ENCODE measurements around the gene THAP7. TPM values are rescaled to one million over a fixed set of nuclear protein-coding genes. Genes with fewer than 3 reads are reported as not detected.
A peak's percentile ranks its signal among the peaks of the same experiment; 100 is the strongest.

Gene THAP7
- total and polyA plus RNA-seq, 9 of the 15 experiments (the other 6 are each of a cell fraction or from before 2014, with no cell fraction given) = 7.9 to 263 (median 84.1) TPM

DNA sequence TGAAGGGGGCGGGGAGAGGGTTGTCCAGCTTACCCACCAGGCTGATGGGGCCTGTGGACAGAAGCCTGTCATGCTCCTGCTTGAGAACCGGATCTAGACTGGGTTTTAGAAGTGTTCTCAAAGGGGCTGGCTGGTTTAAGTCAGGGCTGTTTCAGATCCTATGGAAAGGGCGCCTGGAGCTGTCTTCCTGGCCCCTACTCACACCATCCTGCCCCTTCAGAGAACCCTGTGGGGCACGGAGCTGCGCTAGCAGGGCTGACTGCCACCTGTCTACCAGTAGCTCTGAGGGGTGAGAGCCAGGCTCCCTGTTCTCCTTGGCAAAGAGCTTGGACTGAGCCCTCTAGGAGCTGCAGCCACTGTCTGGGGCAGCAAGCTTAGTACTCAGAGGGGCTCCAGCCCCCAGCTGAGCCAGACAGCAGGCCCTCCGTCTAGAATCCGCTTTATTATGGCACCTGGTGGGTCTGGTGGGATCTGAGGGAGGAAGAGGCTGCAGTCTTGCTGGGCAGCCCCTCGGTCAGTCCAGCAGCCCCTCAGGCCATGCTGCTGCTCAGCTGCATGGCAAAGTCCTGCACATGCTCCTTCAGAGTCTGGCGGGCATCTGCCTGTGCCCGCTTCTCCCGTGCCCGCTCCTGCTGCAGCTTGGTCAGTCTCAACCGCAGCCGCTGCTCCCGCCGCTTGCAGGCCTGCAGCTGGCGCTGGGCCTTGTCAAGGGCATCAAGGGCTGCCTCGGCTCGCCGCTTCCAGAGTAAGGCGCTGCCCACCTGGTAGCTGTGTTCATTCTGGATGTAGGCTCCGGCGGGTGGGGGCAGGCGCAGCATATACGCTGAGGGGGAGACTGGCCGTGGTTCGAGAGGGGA, 2.3 kb downstream of the THAP7 start (continued):
- TF ChIP-seq MAZ (CRISPR knock-in tag; conservative IDR thresholded peaks at IDR 0.05 in 1 of 2, IDR thresholded peaks at IDR 0.05 in 1 of 2) = no peak; a peak in 1 of 4 replicates
- TF ChIP-seq ZC3H4 (CRISPR knock-in tag; IDR thresholded peaks at IDR 0.05; ENCODE audit: borderline replicate concordance) = no peak
- TF ChIP-seq, protein P1, sequence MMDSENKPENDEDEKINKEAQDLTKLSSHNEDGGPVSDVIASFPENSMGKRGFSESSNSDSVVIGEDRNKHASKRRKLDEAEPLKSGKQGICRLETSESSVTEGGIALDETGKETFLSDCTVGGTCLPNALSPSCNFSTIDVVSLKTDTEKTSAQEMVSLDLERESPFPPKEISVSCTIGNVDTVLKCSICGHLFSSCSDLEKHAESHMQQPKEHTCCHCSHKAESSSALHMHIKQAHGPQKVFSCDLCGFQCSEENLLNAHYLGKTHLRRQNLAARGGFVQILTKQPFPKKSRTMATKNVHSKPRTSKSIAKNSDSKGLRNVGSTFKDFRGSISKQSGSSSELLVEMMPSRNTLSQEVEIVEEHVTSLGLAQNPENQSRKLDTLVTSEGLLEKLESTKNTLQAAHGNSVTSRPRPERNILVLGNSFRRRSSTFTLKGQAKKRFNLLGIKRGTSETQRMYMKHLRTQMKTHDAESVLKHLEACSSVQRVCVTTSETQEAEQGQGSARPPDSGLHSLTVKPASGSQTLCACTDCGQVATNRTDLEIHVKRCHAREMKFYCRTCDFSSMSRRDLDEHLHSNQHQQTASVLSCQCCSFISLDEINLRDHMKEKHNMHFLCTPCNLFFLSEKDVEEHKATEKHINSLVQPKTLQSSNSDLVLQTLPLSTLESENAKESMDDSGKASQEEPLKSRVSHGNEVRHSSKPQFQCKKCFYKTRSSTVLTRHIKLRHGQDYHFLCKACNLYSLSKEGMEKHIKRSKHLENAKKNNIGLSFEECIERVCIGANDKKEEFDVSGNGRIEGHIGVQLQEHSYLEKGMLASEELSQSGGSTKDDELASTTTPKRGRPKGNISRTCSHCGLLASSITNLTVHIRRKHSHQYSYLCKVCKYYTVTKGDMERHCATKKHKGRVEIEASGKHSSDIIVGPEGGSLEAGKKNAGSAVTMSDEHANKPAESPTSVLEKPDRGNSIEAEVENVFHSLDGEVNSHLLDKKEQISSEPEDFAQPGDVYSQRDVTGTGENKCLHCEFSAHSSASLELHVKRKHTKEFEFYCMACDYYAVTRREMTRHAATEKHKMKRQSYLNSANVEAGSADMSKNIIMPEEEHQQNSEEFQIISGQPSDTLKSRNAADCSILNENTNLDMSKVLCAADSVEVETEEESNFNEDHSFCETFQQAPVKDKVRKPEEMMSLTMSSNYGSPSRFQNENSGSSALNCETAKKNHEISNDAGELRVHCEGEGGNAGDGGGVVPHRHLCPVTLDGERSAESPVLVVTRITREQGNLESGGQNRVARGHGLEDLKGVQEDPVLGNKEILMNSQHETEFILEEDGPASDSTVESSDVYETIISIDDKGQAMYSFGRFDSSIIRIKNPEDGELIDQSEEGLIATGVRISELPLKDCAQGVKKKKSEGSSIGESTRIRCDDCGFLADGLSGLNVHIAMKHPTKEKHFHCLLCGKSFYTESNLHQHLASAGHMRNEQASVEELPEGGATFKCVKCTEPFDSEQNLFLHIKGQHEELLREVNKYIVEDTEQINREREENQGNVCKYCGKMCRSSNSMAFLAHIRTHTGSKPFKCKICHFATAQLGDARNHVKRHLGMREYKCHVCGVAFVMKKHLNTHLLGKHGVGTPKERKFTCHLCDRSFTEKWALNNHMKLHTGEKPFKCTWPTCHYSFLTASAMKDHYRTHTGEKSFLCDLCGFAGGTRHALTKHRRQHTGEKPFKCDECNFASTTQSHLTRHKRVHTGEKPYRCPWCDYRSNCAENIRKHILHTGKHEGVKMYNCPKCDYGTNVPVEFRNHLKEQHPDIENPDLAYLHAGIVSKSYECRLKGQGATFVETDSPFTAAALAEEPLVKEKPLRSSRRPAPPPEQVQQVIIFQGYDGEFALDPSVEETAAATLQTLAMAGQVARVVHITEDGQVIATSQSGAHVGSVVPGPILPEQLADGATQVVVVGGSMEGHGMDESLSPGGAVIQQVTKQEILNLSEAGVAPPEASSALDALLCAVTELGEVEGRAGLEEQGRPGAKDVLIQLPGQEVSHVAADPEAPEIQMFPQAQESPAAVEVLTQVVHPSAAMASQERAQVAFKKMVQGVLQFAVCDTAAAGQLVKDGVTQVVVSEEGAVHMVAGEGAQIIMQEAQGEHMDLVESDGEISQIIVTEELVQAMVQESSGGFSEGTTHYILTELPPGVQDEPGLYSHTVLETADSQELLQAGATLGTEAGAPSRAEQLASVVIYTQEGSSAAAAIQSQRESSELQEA (IDR thresholded peaks at IDR 0.05; ENCODE audit: low read depth) = no peak
- TF ChIP-seq TAL1 (IDR thresholded peaks at IDR 0.05) = no peak
- TF ChIP-seq TCF7L2 (IDR thresholded peaks at IDR 0.05; ENCODE audit: low read depth, low read length) = no peak
- no peak for TF ChIP-seq U2AF2 (optimal IDR thresholded peaks at IDR 0.05; ENCODE audit: low read depth, low read length)
- TF ChIP-seq SETDB1 (IDR thresholded peaks at IDR 0.05; ENCODE audit: low read length) = peak; percentile 55
- TF ChIP-seq DMBX1 (CRISPR knock-in tag; IDR thresholded peaks at IDR 0.05; ENCODE audit: borderline replicate concordance) = no peak
- TF ChIP-seq PYGO2 (tag; IDR thresholded peaks at IDR 0.05) = no peak
- no peak for TF ChIP-seq ZBTB1 (CRISPR knock-in tag; IDR thresholded peaks at IDR 0.05; ENCODE audit: borderline replicate concordance, low read depth)
- no peak for TF ChIP-seq SPI1 (IDR thresholded peaks at IDR 0.05; ENCODE audit: borderline replicate concordance, low read depth, low read length)
- TF ChIP-seq, protein P2, sequence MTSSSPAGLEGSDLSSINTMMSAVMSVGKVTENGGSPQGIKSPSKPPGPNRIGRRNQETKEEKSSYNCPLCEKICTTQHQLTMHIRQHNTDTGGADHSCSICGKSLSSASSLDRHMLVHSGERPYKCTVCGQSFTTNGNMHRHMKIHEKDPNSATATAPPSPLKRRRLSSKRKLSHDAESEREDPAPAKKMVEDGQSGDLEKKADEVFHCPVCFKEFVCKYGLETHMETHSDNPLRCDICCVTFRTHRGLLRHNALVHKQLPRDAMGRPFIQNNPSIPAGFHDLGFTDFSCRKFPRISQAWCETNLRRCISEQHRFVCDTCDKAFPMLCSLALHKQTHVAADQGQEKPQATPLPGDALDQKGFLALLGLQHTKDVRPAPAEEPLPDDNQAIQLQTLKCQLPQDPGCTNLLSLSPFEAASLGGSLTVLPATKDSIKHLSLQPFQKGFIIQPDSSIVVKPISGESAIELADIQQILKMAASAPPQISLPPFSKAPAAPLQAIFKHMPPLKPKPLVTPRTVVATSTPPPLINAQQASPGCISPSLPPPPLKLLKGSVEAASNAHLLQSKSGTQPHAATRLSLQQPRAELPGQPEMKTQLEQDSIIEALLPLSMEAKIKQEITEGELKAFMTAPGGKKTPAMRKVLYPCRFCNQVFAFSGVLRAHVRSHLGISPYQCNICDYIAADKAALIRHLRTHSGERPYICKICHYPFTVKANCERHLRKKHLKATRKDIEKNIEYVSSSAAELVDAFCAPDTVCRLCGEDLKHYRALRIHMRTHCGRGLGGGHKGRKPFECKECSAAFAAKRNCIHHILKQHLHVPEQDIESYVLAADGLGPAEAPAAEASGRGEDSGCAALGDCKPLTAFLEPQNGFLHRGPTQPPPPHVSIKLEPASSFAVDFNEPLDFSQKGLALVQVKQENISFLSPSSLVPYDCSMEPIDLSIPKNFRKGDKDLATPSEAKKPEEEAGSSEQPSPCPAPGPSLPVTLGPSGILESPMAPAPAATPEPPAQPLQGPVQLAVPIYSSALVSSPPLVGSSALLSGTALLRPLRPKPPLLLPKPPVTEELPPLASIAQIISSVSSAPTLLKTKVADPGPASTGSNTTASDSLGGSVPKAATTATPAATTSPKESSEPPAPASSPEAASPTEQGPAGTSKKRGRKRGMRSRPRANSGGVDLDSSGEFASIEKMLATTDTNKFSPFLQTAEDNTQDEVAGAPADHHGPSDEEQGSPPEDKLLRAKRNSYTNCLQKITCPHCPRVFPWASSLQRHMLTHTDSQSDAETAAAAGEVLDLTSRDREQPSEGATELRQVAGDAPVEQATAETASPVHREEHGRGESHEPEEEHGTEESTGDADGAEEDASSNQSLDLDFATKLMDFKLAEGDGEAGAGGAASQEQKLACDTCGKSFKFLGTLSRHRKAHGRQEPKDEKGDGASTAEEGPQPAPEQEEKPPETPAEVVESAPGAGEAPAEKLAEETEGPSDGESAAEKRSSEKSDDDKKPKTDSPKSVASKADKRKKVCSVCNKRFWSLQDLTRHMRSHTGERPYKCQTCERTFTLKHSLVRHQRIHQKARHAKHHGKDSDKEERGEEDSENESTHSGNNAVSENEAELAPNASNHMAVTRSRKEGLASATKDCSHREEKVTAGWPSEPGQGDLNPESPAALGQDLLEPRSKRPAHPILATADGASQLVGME (CRISPR knock-in tag; IDR thresholded peaks at IDR 0.05) = peak; percentile 77; the same call in 1 of the 2 replicates
- TF ChIP-seq GATAD2B (IDR thresholded peaks at IDR 0.05; ENCODE audit: borderline replicate concordance) = no peak
